ES-I3 (cell line): ENCODE data around the gene CUL7.
A peak's percentile ranks its signal among the peaks of the same experiment; 100 is the strongest.

Experiments used
- H3K36me3 ChIP-seq: 2 replicates; pipeline ENCODE4 v1.6.1; 2013; ENCODE audit warnings: mild to moderate bottlenecking, low read length, control low read depth, moderate library complexity; ENCODE audit not compliant: insufficient read depth
- H3K4me1 ChIP-seq: 2 replicates; pipeline ENCODE4 v1.6.1; 2013; ENCODE audit warnings: mild to moderate bottlenecking, control low read depth, low read length; ENCODE audit not compliant: insufficient read depth
- H3K9ac ChIP-seq: 2 replicates; pipeline ENCODE4 v1.6.1; 2013; ENCODE audit warnings: low read depth, mild to moderate bottlenecking, low read length, moderate library complexity
- H3K9me3 ChIP-seq: 2 replicates; pipeline ENCODE4 v1.6.1; 2013; ENCODE audit warnings: mild to moderate bottlenecking, low read length, moderate library complexity; ENCODE audit not compliant: control insufficient read depth, insufficient read depth

CUL7 gene

GRCh38 chr6:43053545-43054205 lies at the start of gene CUL7:
Gene CUL7, minus strand, starts transcription at chr6:43053851. Its CDS starts 1,063 bp downstream, at chr6:43052788.
- no peaks in the 10 kb centered on the region for H3K9me3 ChIP-seq
- H3K36me3 ChIP-seq: peaks cover 6% of the 10 kb centered on the region
- peak within 1 kb of the TSS; percentile 89 for H3K9ac ChIP-seq
- peaks cover 8% of the 10 kb centered on the region; the same call in 1 of the 2 replicates for H3K4me1 ChIP-seq

- H3K36me3 ChIP-seq: no peaks in the 10 kb centered on the region
- no peaks in the 10 kb centered on the region for H3K9me3 ChIP-seq
- peaks cover 23% of the 10 kb centered on the region for H3K4me1 ChIP-seq
- H3K9ac ChIP-seq: no peak overlapping the region
Observed at GRCh38 chr6:43101497-43101896, 47.8 kb upstream of the CUL7 start.

GRCh38 chr6:43097502-43097901 lies 43.9 kb upstream of the CUL7 start:
- Histone ChIP-seq H3K9me3 (no peaks in the 10 kb centered on the region), H3K36me3 (no peaks in the 10 kb centered on the region), H3K4me1 (peaks cover 32% of the 10 kb centered on the region), H3K9ac (no peak overlapping the region)

- no peak overlapping the region for H3K9ac ChIP-seq
- H3K4me1 ChIP-seq: peaks cover 32% of the 10 kb centered on the region
- H3K36me3 ChIP-seq: no peaks in the 10 kb centered on the region
- no peaks in the 10 kb centered on the region for H3K9me3 ChIP-seq
Observed at GRCh38 chr6:43097098-43097489, 43.4 kb upstream of the CUL7 start.

GRCh38 chr6:43096451-43097097 lies 42.9 kb upstream of the CUL7 start:
- Histone ChIP-seq H3K9ac (no peak overlapping the region), H3K9me3 (no peaks in the 10 kb centered on the region), H3K4me1 (peaks cover 32% of the 10 kb centered on the region), H3K36me3 (no peaks in the 10 kb centered on the region)

GRCh38 chr6:43095939-43096338 lies 42.3 kb upstream of the CUL7 start:
- Histone ChIP-seq H3K4me1 (peaks cover 32% of the 10 kb centered on the region), H3K36me3 (no peaks in the 10 kb centered on the region), H3K9me3 (no peaks in the 10 kb centered on the region), H3K9ac (no peak overlapping the region)

- Histone ChIP-seq H3K9ac (no peak overlapping the region), H3K4me1 (peaks cover 46% of the 10 kb centered on the region), H3K9me3 (no peaks in the 10 kb centered on the region), H3K36me3 (no peaks in the 10 kb centered on the region)
Observed at GRCh38 chr6:43093436-43094289, 40.0 kb upstream of the CUL7 start.

GRCh38 chr6:43092635-43093034 lies 39.0 kb upstream of the CUL7 start:
- Histone ChIP-seq H3K36me3 (no peaks in the 10 kb centered on the region), H3K4me1 (peaks cover 43% of the 10 kb centered on the region), H3K9ac (no peak overlapping the region), H3K9me3 (no peaks in the 10 kb centered on the region)

GRCh38 chr6:43091436-43091991 lies 37.9 kb upstream of the CUL7 start:
- H3K9ac ChIP-seq: no peak overlapping the region

GRCh38 chr6:43091020-43091419 lies 37.4 kb upstream of the CUL7 start:
- H3K36me3 ChIP-seq: no peaks in the 10 kb centered on the region
- no peak overlapping the region for H3K9ac ChIP-seq
- no peaks in the 10 kb centered on the region for H3K9me3 ChIP-seq
- peaks cover 30% of the 10 kb centered on the region for H3K4me1 ChIP-seq

More at GRCh38 chr6:43091436-43091991, 37.9 kb upstream of the CUL7 start:
- Histone ChIP-seq H3K9me3 (no peaks in the 10 kb centered on the region), H3K36me3 (no peaks in the 10 kb centered on the region), H3K4me1 (peaks cover 34% of the 10 kb centered on the region)

GRCh38 chr6:43090559-43090956 lies 36.9 kb upstream of the CUL7 start:
- Histone ChIP-seq H3K9ac (no peak overlapping the region), H3K36me3 (no peaks in the 10 kb centered on the region), H3K4me1 (peaks cover 25% of the 10 kb centered on the region), H3K9me3 (no peaks in the 10 kb centered on the region)

- H3K4me1 ChIP-seq: peaks cover 24% of the 10 kb centered on the region
- no peaks in the 10 kb centered on the region for H3K9me3 ChIP-seq
- H3K9ac ChIP-seq: no peak overlapping the region
- H3K36me3 ChIP-seq: no peaks in the 10 kb centered on the region
Observed at GRCh38 chr6:43089874-43090558, 36.4 kb upstream of the CUL7 start.

- Histone ChIP-seq H3K9ac (0 out of 2 replicates have a peak overlapping the region, but pooled peaks have one; percentile 6), H3K36me3 (no peaks in the 10 kb centered on the region), H3K9me3 (no peaks in the 10 kb centered on the region), H3K4me1 (peaks cover 24% of the 10 kb centered on the region)
Observed at GRCh38 chr6:43089467-43089866, 35.8 kb upstream of the CUL7 start.

- Histone ChIP-seq H3K9me3 (no peaks in the 10 kb centered on the region), H3K4me1 (peaks cover 19% of the 10 kb centered on the region), H3K36me3 (no peaks in the 10 kb centered on the region), H3K9ac (no peak overlapping the region)
Observed at GRCh38 chr6:43088654-43089056, 35.0 kb upstream of the CUL7 start.
